ENCODE data around the gene SRPRB. TPM values are rescaled to one million over a fixed set of nuclear protein-coding genes. Genes with fewer than 3 reads are reported as not detected.

The SRPRB gene
- total and polyA plus RNA-seq, 3 donors from 2014 or later, result 35.9 to 104 (median 42.7) TPM

- 84 to 87% methylated on average over 3 of the region's 3 CpGs for WGBS, 2 donors
- no peak overlapping the region for H3K27ac ChIP-seq
- no peaks in the 10 kb centered on the region for H3K9me3 ChIP-seq
- no peak overlapping the region for H3K4me3 ChIP-seq
- DNase-seq, result no peak
- TF ChIP-seq POLR2A (IDR thresholded peaks at IDR 0.05), result no peak
- no peak for TF ChIP-seq CTCF (IDR thresholded peaks at IDR 0.05)
- intact Hi-C loops (cut with DNase I; ENCODE audit: low total_unique reads), result no loop called here
- H3K4me1 ChIP-seq, result no peaks in the 10 kb centered on the region
- H3K36me3 ChIP-seq (ENCODE audit: low read depth, missing control alignments), result no peaks in the 10 kb centered on the region
- H3K27me3 ChIP-seq, result no peaks in the 10 kb centered on the region
These were observed 31.9 kb upstream of the SRPRB start for GRCh38 chr3:133773732-133774131.

- H3K9me3 ChIP-seq, result no peaks in the 10 kb centered on the region
- H3K36me3 ChIP-seq (ENCODE audit: low read depth, missing control alignments), result no peaks in the 10 kb centered on the region
- no peaks in the 10 kb centered on the region for H3K27me3 ChIP-seq
- no peak overlapping the region for H3K4me3 ChIP-seq
- H3K4me1 ChIP-seq, result no peaks in the 10 kb centered on the region
- no peak overlapping the region for H3K27ac ChIP-seq
- no peak for TF ChIP-seq CTCF (IDR thresholded peaks at IDR 0.05)
- TF ChIP-seq POLR2A (IDR thresholded peaks at IDR 0.05), result no peak
- DNase-seq, result no peak
- 92 to 95% methylated on average over 9 of the region's 9 CpGs for WGBS, 2 donors
- intact Hi-C loops (cut with DNase I; ENCODE audit: low total_unique reads), result no loop called here
These were observed 30.3 kb upstream of the SRPRB start for GRCh38 chr3:133775309-133775708.

DNA sequence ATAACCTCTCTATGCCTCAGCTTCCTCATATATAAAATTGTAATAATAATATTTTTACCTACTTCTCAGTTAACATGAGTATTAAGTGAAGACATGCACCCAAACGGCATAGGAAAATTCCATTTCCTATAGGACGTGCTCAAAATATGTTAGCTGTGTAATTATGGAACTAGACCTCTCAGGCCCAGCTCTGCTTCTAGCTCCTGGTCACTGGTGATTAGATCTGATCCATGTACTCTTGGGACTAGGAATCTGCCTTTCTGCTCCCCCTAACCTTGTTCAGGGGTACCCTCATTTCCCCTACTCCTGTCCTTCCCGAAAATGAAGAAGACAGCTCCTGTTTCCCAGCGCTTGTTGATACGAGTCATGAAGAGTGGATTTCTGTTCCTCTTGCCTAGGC, 29.8 kb upstream of the SRPRB start:
- no peaks in the 10 kb centered on the region for H3K4me1 ChIP-seq
- no peaks in the 10 kb centered on the region for H3K9me3 ChIP-seq
- TF ChIP-seq POLR2A (IDR thresholded peaks at IDR 0.05) (no peak), CTCF (IDR thresholded peaks at IDR 0.05) (no peak)
- no peaks in the 10 kb centered on the region for H3K36me3 ChIP-seq (ENCODE audit: low read depth, missing control alignments)
- DNase-seq, result no peak
- intact Hi-C loops (cut with DNase I; ENCODE audit: low total_unique reads), result no loop called here
- no peaks in the 10 kb centered on the region for H3K27me3 ChIP-seq
- H3K27ac ChIP-seq, result no peak overlapping the region
- 97% methylated on average over 5 of the region's 5 CpGs for WGBS, 2 donors
- H3K4me3 ChIP-seq, result no peak overlapping the region

DNA sequence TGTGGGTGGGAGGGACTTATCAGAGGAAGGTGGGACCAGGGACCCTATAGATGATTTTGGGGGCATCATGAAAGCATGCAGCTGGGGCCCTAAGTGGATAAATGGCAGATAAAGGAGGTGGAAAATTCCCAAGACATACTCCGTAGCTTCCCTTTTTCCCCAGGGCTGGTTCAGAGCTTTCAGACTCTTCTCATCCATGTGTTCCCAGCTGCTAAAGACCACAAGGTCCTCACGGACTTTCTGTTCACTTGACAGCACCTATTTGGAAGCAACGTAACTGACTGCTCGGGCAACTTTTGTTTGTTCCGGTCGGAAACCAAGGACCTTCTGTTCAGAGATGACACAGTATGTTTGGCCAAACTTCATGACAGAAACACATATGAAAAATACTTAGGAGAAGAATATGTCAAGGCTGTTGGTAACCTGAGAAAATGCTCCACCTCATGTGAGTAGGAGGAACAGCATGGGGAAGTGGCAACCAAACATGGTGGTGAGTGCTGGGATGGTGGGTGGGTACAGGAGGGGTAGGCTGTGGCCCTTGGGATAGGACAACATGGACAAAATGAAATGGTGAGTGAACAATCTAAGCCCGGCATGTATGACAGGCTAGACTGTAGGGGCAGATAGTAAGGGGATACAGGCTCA, 28.7 kb upstream of the SRPRB start:
- 94 to 95% methylated on average over 7 of the region's 7 CpGs for WGBS, 2 donors
- no peaks in the 10 kb centered on the region for H3K9me3 ChIP-seq
- H3K36me3 ChIP-seq (ENCODE audit: low read depth, missing control alignments), result no peaks in the 10 kb centered on the region
- TF ChIP-seq POLR2A (IDR thresholded peaks at IDR 0.05) (no peak), CTCF (IDR thresholded peaks at IDR 0.05) (no peak)
- no peaks in the 10 kb centered on the region for H3K27me3 ChIP-seq
- DNase-seq, result no peak
- no peaks in the 10 kb centered on the region for H3K4me1 ChIP-seq
- H3K4me3 ChIP-seq, result no peak overlapping the region
- H3K27ac ChIP-seq, result no peak overlapping the region
- intact Hi-C loops (cut with DNase I; ENCODE audit: low total_unique reads), result no loop called here

Measured in testis (tissue), 3 donors.